ENCODE data around the gene ELK4. TPM values are rescaled to one million over a fixed set of nuclear protein-coding genes. Genes with fewer than 3 reads are reported as not detected.

The ELK4 gene
- total and polyA plus RNA-seq, 2 of the 8 experiments (the other 6 are each of a cell fraction or from before 2014, with no cell fraction given), result 2.9 to 26.3 TPM

- TF ChIP-seq ATF3 (IDR thresholded peaks at IDR 0.05; ENCODE audit: insufficient read depth, low read depth, low read length), result no peak
- TF ChIP-seq HDAC2 (IDR thresholded peaks at IDR 0.05; ENCODE audit: borderline replicate concordance in 1 of 2, low read depth in 2 of 2, low read length in 2 of 2), result no peak
These were observed 31.7 kb downstream of the ELK4 start (continued) for GRCh38 chr1:205600085-205600484.
